ENCODE results near the gene DNAJC22.

DNA sequence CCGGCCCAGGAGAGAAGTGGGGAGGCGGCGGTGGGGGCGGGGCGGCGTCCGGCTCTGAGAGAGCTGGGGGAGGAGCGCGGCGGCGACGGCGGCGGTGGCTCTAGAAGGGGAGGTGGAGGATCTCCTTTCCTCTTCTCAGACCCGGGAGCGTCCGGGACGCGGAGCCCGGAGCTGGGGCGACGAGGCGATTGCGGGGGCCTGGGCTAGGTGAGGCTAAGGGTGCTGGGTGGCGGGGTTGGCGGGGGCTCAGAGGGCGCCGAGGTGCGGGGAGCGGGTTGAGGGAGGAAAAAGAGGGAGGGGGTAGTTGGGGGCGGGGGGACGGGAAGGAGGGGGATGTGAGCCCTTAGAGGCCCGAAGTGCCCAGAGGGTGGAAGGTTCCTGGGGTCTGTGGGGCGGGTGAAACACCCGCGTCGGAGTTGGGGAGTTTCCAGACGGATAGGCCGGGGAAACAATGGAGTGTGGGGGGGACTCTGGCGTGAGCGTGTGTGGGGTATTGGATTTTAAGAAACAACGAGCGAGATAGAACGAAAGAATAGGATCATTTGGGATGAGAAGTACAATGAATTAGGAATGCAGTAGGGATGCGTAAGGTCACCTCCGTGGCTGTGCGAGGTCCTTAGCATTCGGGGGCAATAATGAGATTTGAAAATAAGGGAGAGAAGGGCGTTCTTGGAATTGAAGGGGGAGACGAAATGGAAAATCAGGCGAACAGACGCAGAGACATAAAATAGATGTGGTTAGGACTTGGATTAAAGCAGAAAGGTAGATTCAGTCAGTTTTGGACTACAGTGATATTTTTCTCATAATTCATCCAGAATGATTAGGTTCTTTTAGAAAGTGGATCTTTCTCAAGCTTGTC, 20.9 kb downstream of the DNAJC22 start, which contains the start of gene SPATS2:
- TF ChIP-seq, protein P1, sequence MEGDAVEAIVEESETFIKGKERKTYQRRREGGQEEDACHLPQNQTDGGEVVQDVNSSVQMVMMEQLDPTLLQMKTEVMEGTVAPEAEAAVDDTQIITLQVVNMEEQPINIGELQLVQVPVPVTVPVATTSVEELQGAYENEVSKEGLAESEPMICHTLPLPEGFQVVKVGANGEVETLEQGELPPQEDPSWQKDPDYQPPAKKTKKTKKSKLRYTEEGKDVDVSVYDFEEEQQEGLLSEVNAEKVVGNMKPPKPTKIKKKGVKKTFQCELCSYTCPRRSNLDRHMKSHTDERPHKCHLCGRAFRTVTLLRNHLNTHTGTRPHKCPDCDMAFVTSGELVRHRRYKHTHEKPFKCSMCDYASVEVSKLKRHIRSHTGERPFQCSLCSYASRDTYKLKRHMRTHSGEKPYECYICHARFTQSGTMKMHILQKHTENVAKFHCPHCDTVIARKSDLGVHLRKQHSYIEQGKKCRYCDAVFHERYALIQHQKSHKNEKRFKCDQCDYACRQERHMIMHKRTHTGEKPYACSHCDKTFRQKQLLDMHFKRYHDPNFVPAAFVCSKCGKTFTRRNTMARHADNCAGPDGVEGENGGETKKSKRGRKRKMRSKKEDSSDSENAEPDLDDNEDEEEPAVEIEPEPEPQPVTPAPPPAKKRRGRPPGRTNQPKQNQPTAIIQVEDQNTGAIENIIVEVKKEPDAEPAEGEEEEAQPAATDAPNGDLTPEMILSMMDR (IDR thresholded peaks at IDR 0.05) = no peak
- no peak for TF ChIP-seq EZH2 (IDR thresholded peaks at IDR 0.05; ENCODE audit: borderline replicate concordance, insufficient read depth, low read depth, low read length, poor library complexity, severe bottlenecking)

Measured in B cell (primary cell).